ENCODE results near the gene FAM174B.
"Not testable (repeated sequence)": the region's sequence is repeated elsewhere in the genome, so short reads cannot be mapped to it uniquely, and the experiment has no call there.

The FAM174B gene

GRCh38 chr15:92616621-92617548 lies 38.7 kb downstream of the FAM174B start:
- DNase-seq, result peak; percentile 40

DNA sequence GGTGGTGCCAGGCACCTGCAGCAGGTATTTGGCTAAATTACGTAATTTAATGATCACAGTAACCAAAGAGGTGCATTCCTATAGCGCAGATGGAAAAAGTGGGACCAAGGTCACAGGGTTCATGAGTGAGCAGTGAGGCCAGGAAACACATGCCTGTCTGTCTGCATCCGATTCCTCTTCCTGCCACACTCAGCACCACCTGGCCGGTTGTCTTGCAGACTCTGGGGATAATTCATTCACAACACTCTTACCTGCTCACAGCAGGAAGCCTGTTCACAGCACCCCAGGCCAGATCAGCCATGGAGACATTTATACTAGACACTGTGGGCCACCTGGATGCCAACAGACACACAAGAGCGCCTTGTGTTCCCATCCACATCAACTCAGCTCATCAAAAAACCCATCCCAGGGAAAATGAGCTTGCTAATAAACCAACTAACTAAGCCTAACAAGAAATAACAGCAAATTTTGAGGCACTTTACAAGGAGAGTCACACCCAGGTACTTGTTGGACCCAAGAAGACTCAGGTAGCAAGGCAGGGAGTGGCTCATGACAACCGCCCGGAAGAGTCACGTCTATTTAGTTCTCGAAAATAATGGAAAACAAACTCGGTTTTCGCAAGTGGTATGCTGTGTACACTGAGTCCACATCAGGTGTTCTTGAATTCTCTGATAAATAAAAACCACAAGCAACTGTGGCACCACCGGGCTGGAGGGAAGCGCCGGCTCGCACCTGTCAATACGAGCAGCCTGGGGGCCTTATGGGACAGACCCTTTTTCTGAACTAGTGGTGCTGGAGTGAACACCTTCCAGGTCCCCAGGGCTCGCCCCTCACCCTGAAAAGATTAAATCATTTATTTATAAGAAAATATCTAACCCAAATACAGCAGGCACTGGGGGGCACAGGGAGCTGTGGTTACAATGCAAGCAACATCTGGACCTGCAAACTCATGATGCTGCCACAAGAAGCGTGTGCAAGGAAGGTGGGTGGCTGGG lies 40.5 kb downstream of the FAM174B start:
- peak; percentile 28 for DNase-seq

DNA sequence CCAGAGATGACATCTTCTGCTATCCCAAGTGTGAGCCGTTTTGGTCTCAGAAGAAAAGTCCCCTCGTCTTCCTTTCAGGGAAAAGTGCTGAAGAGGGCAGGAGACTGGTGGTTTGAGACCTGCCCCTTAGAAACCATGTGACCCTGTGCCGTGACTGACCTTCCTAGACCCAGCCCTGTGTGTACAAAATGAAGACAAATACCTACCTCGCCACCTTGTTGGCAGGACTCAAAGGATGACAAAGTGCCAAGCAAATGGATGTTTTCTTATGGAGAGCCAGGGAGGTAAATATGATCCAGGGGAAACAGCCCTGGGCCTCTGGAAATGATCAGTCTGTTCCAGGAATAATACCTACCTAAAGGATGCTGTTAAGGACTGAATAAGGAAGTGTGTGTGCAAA lies 41.3 kb downstream of the FAM174B start:
- DNase-seq, result no peak

DNA sequence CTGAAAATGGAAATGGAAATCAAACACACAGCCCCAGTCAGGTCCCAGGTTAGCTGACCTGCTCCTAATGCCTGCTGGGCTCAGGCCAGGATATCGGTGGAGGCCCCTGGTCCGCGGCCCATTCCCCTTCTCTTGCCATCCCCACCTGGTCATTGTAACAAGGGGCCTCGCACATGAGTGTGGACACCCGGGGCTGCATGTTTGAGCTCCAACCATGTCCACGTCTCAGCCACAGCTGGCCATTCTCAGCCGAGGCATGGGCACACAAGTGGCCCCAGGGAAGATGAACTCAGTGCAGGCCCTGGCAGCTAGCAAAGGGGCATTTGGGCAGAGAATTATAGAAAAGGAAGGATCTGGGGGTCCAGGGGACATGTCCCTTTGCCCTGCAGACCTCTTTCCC lies 41.7 kb downstream of the FAM174B start:
- DNase-seq, result no peak

- no peak for DNase-seq
Measured at GRCh38 chr15:92612891-92613290, 42.7 kb downstream of the FAM174B start.

GRCh38 chr15:92611995-92612745 lies 43.4 kb downstream of the FAM174B start:
- DNase-seq, result no peak

DNA sequence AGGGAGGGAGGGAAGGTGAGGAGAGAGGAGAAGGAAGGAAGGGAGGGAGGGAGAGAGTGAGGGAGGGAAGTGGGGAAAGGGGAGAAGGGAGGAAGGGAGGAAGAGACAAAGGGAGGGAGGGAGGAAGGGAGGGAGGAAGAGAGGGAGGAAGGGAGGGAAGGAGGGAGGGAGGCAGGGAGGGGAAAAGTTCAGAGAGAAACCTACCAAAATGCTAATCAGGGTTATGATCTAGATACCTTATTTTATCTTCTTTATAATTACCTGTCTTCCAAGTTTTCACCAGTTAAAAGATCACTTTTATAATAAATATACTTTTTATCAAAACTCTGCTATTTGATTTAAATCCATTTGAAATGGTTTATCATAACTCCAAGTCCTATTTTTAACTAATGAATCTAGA lies 44.4 kb downstream of the FAM174B start:
- DNase-seq, result no peak

GRCh38 chr15:92610101-92610520 lies 45.5 kb downstream of the FAM174B start:
- DNase-seq, result no peak

- no peak for DNase-seq
Measured at GRCh38 chr15:92608866-92609700, 46.5 kb downstream of the FAM174B start.

DNA sequence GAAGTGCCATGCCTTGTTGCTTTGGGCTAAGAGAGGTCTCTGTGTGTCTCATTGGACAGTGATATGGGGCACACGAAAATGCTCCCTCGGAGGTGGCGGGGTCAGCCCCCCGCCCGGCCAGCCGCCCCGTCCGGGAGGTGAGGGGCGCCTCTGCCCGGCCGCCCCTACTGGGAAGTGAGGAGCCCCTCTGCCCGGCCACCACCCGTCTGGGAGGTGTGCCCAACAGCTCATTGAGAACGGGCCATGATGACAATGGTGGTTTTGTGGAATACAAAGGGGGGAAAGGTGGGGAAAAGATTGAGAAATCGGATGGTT lies 48.8 kb downstream of the FAM174B start:
- not testable (repeated sequence) for DNase-seq

DNA sequence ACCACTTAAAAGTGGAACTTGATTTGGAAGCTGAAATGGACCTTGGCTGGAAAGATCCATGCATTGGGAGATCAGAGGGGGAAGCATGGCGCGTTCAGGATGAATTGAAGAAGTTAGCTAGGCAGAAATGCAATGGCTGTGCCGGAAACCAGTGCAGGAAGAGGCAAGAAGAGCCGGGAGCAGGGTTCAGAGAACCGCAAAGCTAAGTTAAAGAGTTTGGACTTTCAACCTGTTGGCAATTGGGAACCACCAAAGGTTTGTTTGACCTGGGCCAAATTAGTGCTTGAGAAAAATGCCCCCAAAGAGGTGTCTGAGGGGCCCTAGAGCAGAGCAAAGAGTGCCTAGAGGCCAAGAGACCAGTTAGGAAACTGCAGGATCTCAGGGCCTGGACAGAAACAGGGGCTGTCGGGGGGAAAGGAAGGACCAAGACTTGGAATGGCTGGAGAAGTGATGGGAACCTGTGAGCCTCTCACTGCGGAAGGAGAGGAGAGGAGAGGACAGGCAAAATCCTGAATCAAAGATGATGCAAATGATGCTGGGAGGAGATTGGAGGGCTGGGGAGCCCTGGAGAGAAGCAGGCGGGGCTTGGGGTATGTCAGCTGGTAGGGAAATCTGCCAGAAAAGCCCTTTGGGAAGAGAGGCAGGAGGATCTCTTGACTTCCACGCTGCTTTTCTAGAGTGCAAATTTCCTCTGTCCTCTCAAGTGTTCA lies 49.3 kb downstream of the FAM174B start:
- DNase-seq, result peak; percentile 26

- no peak for DNase-seq
Measured at GRCh38 chr15:92605225-92605944, 50.2 kb downstream of the FAM174B start.

- no peak for DNase-seq
Measured at GRCh38 chr15:92603743-92604470, 51.7 kb downstream of the FAM174B start.

GRCh38 chr15:92603278-92603677 lies 52.3 kb downstream of the FAM174B start:
- DNase-seq, result no peak

DNA sequence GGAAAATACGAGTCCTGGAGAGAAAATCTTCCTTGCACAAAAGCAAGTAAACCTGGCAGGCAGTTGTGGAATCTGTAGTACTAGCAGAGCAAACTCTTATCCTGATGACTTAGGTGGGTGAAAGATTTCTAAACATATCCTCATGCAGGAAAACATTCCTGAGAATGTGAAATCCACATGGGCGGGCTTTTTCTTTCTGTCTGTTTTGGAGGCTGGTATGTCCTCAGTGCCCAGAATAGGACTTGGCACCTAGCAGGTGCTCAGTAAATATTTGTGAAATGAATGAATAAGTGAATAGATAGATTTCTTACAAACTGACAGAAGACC lies 53.3 kb downstream of the FAM174B start:
- no peak for DNase-seq

DNA sequence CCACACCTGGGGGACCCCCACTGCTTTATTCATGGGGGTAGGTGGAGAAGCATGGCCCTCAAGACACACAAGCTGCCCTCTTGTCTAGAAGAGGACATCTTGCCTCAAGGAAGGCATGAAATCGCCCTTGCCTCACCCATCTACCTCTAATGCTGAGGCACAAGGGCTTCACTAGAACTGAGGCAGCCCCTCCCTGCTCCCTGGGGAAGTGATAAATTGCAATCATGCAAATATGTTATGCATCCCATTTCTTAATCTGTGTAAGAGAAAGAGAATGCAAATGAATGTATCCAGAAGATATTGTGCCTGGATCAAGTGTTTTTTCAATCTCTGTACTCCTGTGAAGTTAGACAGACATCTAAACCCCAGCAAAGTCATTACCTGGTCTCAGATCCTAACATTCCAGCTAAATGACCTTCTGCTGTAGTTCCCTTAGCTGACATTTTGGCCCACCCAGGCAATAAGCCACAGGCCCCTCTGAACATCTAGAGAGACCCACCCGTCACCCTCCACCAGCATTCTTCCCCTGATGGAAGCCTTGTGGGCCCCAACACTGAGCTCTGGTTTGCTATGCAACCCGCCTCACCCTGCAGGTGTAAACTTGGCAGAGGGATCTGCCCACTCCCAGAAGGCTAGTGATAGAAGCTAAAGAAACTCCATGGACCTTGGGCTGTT lies 53.8 kb downstream of the FAM174B start:
- no peak for DNase-seq

GRCh38 chr15:92600856-92601255 lies 54.7 kb downstream of the FAM174B start:
- no peak for DNase-seq

- no peak for DNase-seq
Measured at GRCh38 chr15:92599394-92599970, 56.1 kb downstream of the FAM174B start.

DNA sequence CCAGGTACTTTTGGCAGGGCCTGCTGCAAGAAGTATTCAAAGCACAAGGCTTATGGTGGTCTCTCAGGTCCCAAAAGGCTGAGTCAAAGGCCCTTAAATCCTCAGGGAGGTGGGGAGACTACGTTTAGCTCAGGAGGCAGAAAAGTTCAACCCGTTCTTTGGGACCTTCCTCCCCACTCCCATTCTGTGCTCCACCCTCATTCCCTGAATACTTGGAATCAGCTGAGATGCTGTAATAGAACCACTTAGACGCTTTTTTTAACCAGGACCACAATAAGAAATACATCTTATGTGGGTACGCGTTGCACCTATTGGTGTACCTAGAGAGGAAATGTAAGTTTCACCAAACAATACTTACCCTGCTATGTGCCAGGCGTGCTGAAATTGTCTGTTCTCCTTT lies 58.0 kb downstream of the FAM174B start:
- no peak for DNase-seq
